Activated CD8-positive, alpha-beta T cell treated with anti-CD3 and anti-CD28 coated beads, Interleukin-2, amount 10 ng/mL, durations not matched to agents 7 days and 5 days (primary cell): ENCODE measurements around the gene LMO3. TPM values are rescaled to one million over a fixed set of nuclear protein-coding genes. Genes with fewer than 3 reads are reported as not detected.

Experiments used
- ATAC-seq: fragments of 150-1000 bp; cut with Tn5 transposase; one replicate; pipeline ENCODE4 v1.10.0; 2021; ENCODE audit warnings: moderate library complexity
- CTCF ChIA-PET: fragments of 350-600 bp; sonication (Branson Sonifier 250); formaldehyde crosslinking; loops from one replicate; lab custom pipeline; 2021; ENCODE audit warnings: antibody characterized with exemption; lab: Charles Lee
- POLR2A ChIA-PET: fragments of 350-600 bp; sonication (Branson Sonifier 250); formaldehyde crosslinking; loops from one replicate; lab custom pipeline; 2021; ENCODE audit warnings: antibody characterized with exemption; lab: Charles Lee
- DNase-seq: peaks from one replicate; pipeline ENCODE4 v3.0.0-alpha.2; 2020
- H3K27ac Mint-ChIP-seq: one replicate; pipeline ENCODE4 v1.8.0; 2021; ENCODE audit warnings: mild to moderate bottlenecking, mixed read lengths
- H3K27me3 Mint-ChIP-seq: one replicate; pipeline ENCODE4 v1.8.0; 2021; ENCODE audit warnings: low read depth, mixed read lengths
- H3K36me3 Mint-ChIP-seq: one replicate; pipeline ENCODE4 v1.8.0; 2021; ENCODE audit warnings: low read depth, mixed read lengths
- H3K4me1 Mint-ChIP-seq: one replicate; pipeline ENCODE4 v1.8.0; 2021; ENCODE audit warnings: low read depth, mixed read lengths
- H3K4me3 Mint-ChIP-seq: one replicate; pipeline ENCODE4 v1.8.0; 2021; ENCODE audit warnings: mild to moderate bottlenecking, mixed read lengths
- H3K9me3 Mint-ChIP-seq: one replicate; pipeline ENCODE4 v1.8.0; 2022; ENCODE audit warnings: mixed read lengths; ENCODE audit not compliant: insufficient read depth
- total RNA-seq, 2 experiments: library from RNA; stranded (reverse); gene quantifications; one replicate each; pipeline ENCODE4 v1.2.3, GENCODE V29; 2021

The LMO3 gene
- total RNA-seq = not detected

DNA sequence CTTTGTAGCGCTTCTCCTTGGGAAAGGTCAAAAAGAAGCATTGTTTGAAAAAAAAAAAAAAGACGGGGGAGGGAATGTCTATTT lies at the start of gene LMO3:
TSS of gene LMO3 (minus strand) at position 46 of the 84 bp plus-strand sequence. CDS start 5,302 bp downstream, outside the sequence.
- no peak for DNase-seq
- no peaks in the 10 kb centered on the region for H3K36me3 Mint-ChIP-seq

DNA sequence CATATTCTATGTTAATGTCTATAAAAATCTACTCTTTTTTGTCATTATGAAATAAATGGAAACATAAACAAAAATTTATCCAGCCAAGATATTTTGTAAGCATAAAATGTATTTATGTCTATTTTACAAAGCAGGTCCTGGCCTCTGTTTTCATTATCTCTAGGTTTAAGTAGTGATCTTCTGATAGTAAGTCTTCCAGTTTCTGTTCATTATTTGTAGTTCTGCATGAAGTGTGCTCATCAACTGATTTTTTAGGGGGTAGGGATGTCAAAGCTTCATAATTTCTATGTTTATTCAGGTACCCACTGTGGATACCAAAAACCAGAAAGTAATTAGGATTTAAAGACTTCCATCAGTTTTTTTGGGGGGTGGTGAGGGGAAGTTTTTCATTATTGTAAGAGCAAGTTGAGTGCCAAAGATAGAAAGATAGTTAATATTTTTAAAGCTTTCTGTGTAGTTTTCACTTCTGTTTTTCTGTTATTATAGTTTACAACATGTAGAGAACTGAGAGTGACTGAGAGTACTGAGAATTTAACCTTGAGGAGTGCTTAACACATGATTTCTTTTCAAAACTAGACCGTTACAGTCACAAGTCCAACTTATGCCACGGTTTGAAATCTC lies 30.6 kb upstream of the LMO3 start:
- Mint-ChIP-seq H3K4me3 (no peak overlapping the region), H3K9me3 (peaks cover 13% of the 10 kb centered on the region), H3K27ac (no peak overlapping the region), H3K4me1 (no peaks in the 10 kb centered on the region), H3K36me3 (peaks cover 2% of the 10 kb centered on the region), H3K27me3 (no peaks in the 10 kb centered on the region)
- DNase-seq = no peak
- ChIA-PET POLR2A (no interaction called here), CTCF (no interaction called here)
- ATAC-seq = no peak

More for the DNA sequence above, at the start of gene LMO3:
- no peak for ATAC-seq
- peaks cover 35% of the 10 kb centered on the region for H3K27me3 Mint-ChIP-seq
- peaks cover 3% of the 10 kb centered on the region for H3K4me1 Mint-ChIP-seq
- no peak within 1 kb of the TSS for H3K27ac Mint-ChIP-seq
- no peaks in the 10 kb centered on the region for H3K9me3 Mint-ChIP-seq
- ChIA-PET CTCF (no interaction called here), POLR2A (no interaction called here)
- H3K4me3 Mint-ChIP-seq = no peak within 1 kb of the TSS

- CTCF ChIA-PET = no interaction called here
- DNase-seq = no peak
- no peaks in the 10 kb centered on the region for H3K4me1 Mint-ChIP-seq
- no peak overlapping the region for H3K4me3 Mint-ChIP-seq
- peaks cover 2% of the 10 kb centered on the region for H3K36me3 Mint-ChIP-seq
- no peak for ATAC-seq
- POLR2A ChIA-PET = no interaction called here
- no peak overlapping the region for H3K27ac Mint-ChIP-seq
- peaks cover 12% of the 10 kb centered on the region for H3K9me3 Mint-ChIP-seq
- H3K27me3 Mint-ChIP-seq = no peaks in the 10 kb centered on the region
Observed at GRCh38 chr12:16634786-16635185, 28.8 kb upstream of the LMO3 start.

- no peak overlapping the region for H3K4me3 Mint-ChIP-seq
Observed at GRCh38 chr12:16626991-16627390, 21.0 kb upstream of the LMO3 start.

GRCh38 chr12:16622338-16622737 lies 16.4 kb upstream of the LMO3 start:
- H3K4me3 Mint-ChIP-seq = no peak overlapping the region
- CTCF ChIA-PET = no interaction called here
- no peaks in the 10 kb centered on the region for H3K36me3 Mint-ChIP-seq
- H3K4me1 Mint-ChIP-seq = no peaks in the 10 kb centered on the region
- no peak for ATAC-seq
- H3K9me3 Mint-ChIP-seq = no peaks in the 10 kb centered on the region
- no peak for DNase-seq
- H3K27me3 Mint-ChIP-seq = no peaks in the 10 kb centered on the region
- POLR2A ChIA-PET = no interaction called here
- no peak overlapping the region for H3K27ac Mint-ChIP-seq

More at GRCh38 chr12:16626991-16627390, 21.0 kb upstream of the LMO3 start:
- DNase-seq (no peak), ATAC-seq (no peak)
- H3K9me3 Mint-ChIP-seq = peaks cover 3% of the 10 kb centered on the region
- no peaks in the 10 kb centered on the region for H3K4me1 Mint-ChIP-seq
- H3K27ac Mint-ChIP-seq = no peak overlapping the region
- ChIA-PET CTCF (no interaction called here), POLR2A (no interaction called here)
- no peaks in the 10 kb centered on the region for H3K36me3 Mint-ChIP-seq
- H3K27me3 Mint-ChIP-seq = no peaks in the 10 kb centered on the region

- Mint-ChIP-seq H3K9me3 (no peaks in the 10 kb centered on the region), H3K36me3 (no peaks in the 10 kb centered on the region), H3K27me3 (no peaks in the 10 kb centered on the region), H3K4me1 (no peaks in the 10 kb centered on the region), H3K4me3 (no peak overlapping the region), H3K27ac (no peak overlapping the region)
- POLR2A ChIA-PET = no interaction called here
- no peak for DNase-seq
- ATAC-seq = no peak
- CTCF ChIA-PET = no interaction called here
Observed at GRCh38 chr12:16619537-16619936, 13.6 kb upstream of the LMO3 start.

DNA sequence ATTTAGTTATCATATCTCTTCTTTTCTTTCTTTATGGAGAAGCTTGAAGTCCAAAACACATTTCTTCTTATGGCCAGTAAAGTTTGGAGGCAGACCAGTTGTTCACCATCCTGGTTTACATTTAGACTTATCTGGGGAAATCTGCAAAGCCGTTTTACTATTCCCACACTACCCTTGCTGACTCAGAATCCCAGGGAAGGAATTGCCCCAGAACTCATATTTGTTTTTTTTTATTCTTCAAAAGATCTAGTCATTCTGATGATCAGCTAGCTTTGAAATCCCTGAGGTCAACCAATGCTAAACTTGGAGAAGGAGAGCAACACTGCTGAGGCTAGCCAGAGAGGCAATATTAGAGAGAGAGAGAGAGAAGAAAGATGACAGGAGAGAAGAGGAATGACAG lies 12.3 kb upstream of the LMO3 start:
- Mint-ChIP-seq H3K4me3 (no peak overlapping the region), H3K9me3 (no peaks in the 10 kb centered on the region), H3K27me3 (no peaks in the 10 kb centered on the region), H3K27ac (no peak overlapping the region), H3K4me1 (no peaks in the 10 kb centered on the region), H3K36me3 (no peaks in the 10 kb centered on the region)
- ATAC-seq (no peak), DNase-seq (no peak)
- ChIA-PET POLR2A (no interaction called here), CTCF (no interaction called here)

- DNase-seq (no peak), ATAC-seq (no peak)
- Mint-ChIP-seq H3K36me3 (no peaks in the 10 kb centered on the region), H3K4me3 (no peak overlapping the region), H3K27ac (no peak overlapping the region), H3K27me3 (peaks cover 6% of the 10 kb centered on the region), H3K4me1 (no peaks in the 10 kb centered on the region), H3K9me3 (no peaks in the 10 kb centered on the region)
- POLR2A ChIA-PET = no interaction called here
- CTCF ChIA-PET = no interaction called here
Observed at GRCh38 chr12:16613199-16613598, 7.2 kb upstream of the LMO3 start.

DNA sequence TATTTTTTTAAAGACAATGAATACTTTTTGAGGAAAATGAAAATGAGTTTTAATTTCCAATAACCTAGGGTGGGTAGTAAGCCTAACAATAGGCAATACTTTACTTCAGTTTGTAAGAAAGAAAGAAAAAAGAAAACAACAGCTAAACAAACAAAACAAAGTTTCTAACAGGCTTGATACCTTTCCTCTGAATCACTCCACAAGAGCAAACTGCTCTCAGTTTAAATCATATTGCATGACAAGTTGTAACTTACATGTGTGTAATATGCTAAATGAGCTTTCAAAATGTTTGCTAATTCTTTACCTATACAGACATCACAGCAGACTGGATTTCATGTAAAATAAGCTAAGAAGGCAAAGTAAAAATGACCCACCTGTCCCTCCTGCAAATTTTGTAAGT lies 6.7 kb upstream of the LMO3 start:
- no peaks in the 10 kb centered on the region for H3K36me3 Mint-ChIP-seq
- ChIA-PET POLR2A (no interaction called here), CTCF (no interaction called here)
- H3K27ac Mint-ChIP-seq = no peak overlapping the region
- H3K27me3 Mint-ChIP-seq = peaks cover 12% of the 10 kb centered on the region
- no peaks in the 10 kb centered on the region for H3K4me1 Mint-ChIP-seq
- H3K4me3 Mint-ChIP-seq = no peak overlapping the region
- ATAC-seq = no peak
- no peak for DNase-seq
- no peaks in the 10 kb centered on the region for H3K9me3 Mint-ChIP-seq

- ATAC-seq (no peak), DNase-seq (no peak)
- H3K27me3 Mint-ChIP-seq = peaks cover 23% of the 10 kb centered on the region
- ChIA-PET POLR2A (no interaction called here), CTCF (no interaction called here)
- H3K36me3 Mint-ChIP-seq = no peaks in the 10 kb centered on the region
- H3K27ac Mint-ChIP-seq = no peak overlapping the region
- no peaks in the 10 kb centered on the region for H3K9me3 Mint-ChIP-seq
- no peak overlapping the region for H3K4me3 Mint-ChIP-seq
- no peaks in the 10 kb centered on the region for H3K4me1 Mint-ChIP-seq
Observed at GRCh38 chr12:16611146-16611545, 5.2 kb upstream of the LMO3 start.

DNA sequence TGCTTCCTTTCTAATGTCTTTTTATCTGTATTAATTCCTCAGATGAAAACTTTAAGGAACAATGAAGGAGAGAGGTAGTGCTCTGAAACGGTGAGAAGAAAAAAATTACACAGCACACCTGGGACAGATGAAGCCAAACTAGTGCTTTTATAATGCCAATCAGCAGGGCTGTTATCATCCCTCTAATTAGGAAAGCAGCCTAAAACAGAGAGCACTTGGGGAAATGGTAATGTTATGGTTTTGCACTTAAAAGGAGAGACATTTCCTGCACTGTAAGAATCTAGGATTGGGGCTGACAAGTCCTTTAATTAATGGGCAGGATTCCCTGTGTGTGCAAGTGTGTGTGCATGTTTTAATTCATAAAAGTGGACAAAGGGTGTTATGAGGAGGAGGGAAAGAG lies 4.8 kb upstream of the LMO3 start:
- peaks cover 24% of the 10 kb centered on the region for H3K27me3 Mint-ChIP-seq
- H3K27ac Mint-ChIP-seq = no peak overlapping the region
- POLR2A ChIA-PET = no interaction called here
- H3K36me3 Mint-ChIP-seq = no peaks in the 10 kb centered on the region
- CTCF ChIA-PET = no interaction called here
- H3K9me3 Mint-ChIP-seq = no peaks in the 10 kb centered on the region
- ATAC-seq = no peak
- H3K4me3 Mint-ChIP-seq = no peak overlapping the region
- H3K4me1 Mint-ChIP-seq = peaks cover 1% of the 10 kb centered on the region
- no peak for DNase-seq

DNA sequence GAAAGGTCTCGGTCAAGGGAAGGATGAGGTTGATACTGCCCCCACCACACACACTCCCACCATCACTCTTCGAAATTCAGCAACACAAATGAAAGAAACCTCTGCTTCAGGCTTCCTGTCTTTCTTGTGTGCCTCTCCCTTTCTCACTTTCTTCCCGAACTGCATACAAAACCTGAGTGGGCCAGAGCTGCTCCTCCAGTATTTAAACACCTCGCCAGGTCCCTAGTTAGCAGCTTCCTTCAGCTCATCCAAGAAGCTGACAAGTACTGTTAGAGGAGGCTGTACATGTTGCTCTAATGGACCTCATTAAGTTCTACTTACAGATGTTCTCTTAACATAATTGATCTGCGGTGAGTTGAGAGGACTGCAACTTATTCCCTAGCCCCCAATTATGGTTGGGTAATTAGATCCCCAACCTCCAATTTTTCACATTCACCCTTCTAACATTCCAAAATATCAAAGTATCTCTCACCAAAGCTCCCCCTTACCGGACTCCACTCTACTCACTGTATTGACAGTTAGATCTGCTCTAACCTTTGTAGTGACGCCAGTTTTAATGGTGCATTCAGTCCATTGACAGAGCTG lies 4.1 kb upstream of the LMO3 start:
- no peak overlapping the region for H3K4me3 Mint-ChIP-seq
- ChIA-PET POLR2A (no interaction called here), CTCF (no interaction called here)
- H3K9me3 Mint-ChIP-seq = no peaks in the 10 kb centered on the region
- no peaks in the 10 kb centered on the region for H3K36me3 Mint-ChIP-seq
- peaks cover 3% of the 10 kb centered on the region for H3K4me1 Mint-ChIP-seq
- ATAC-seq = no peak
- DNase-seq = no peak
- no peak overlapping the region for H3K27ac Mint-ChIP-seq
- peaks cover 27% of the 10 kb centered on the region for H3K27me3 Mint-ChIP-seq

DNA sequence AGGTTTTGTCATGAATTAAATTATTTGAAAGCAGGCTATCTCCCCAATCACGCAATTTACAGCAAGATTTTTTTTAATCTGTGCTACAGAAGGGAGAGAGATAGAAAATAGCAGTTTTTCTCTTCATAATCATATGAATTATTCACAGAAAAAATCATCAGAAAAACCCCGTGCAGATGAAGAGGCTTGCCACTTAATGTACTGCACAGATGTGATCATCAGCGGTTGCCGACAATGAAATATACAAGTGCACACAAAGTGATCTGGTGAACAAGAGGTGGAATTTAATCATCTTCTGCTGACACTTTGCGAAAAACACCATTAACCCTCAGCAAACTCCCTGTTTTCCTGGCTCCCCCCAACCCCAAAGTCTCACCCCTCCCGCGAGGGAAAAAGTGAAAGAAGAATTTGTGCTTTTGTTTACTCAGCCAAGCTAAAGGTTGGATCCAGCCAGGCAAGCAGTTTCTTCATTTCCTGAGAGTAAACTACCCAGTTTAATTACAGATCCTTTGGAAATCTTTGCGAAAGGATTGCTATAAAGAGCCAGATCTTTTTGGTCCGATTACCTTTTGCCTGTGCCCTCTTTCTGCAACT lies 3.1 kb upstream of the LMO3 start:
- ChIA-PET POLR2A (no interaction called here), CTCF (no interaction called here)
- H3K4me1 Mint-ChIP-seq = peaks cover 3% of the 10 kb centered on the region
- ATAC-seq (no peak), DNase-seq (no peak)
- H3K36me3 Mint-ChIP-seq = no peaks in the 10 kb centered on the region
- peaks cover 33% of the 10 kb centered on the region for H3K27me3 Mint-ChIP-seq
- H3K27ac Mint-ChIP-seq = no peak overlapping the region
- H3K9me3 Mint-ChIP-seq = no peaks in the 10 kb centered on the region
- no peak overlapping the region for H3K4me3 Mint-ChIP-seq
